ENCODE measurements around the gene MCRIP1. TPM values are rescaled to one million over a fixed set of nuclear protein-coding genes. Genes with fewer than 3 reads are reported as not detected.

MCRIP1 gene
- total RNA-seq, 1 donor from 2014 or later = 218 TPM

GRCh38 chr17:81831563-81831956 lies 1.5 kb downstream of the MCRIP1 start:
- Mint-ChIP-seq H3K27ac (ENCODE audit: unreplicated experiment) (peak overlapping the region; percentile 85), H3K4me3 (ENCODE audit: unreplicated experiment) (peak overlapping the region; percentile 93), H3K9me3 (ENCODE audit: unreplicated experiment) (peaks cover 9% of the 10 kb centered on the region), H3K4me1 (ENCODE audit: low read depth, unreplicated experiment) (peaks cover 17% of the 10 kb centered on the region), H3K36me3 (ENCODE audit: unreplicated experiment) (no peaks in the 10 kb centered on the region), H3K27me3 (ENCODE audit: unreplicated experiment) (peaks cover 14% of the 10 kb centered on the region)
- TF ChIP-seq, protein P1, sequence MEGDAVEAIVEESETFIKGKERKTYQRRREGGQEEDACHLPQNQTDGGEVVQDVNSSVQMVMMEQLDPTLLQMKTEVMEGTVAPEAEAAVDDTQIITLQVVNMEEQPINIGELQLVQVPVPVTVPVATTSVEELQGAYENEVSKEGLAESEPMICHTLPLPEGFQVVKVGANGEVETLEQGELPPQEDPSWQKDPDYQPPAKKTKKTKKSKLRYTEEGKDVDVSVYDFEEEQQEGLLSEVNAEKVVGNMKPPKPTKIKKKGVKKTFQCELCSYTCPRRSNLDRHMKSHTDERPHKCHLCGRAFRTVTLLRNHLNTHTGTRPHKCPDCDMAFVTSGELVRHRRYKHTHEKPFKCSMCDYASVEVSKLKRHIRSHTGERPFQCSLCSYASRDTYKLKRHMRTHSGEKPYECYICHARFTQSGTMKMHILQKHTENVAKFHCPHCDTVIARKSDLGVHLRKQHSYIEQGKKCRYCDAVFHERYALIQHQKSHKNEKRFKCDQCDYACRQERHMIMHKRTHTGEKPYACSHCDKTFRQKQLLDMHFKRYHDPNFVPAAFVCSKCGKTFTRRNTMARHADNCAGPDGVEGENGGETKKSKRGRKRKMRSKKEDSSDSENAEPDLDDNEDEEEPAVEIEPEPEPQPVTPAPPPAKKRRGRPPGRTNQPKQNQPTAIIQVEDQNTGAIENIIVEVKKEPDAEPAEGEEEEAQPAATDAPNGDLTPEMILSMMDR (IDR thresholded peaks at IDR 0.05; ENCODE audit: partially characterized antibody, unreplicated experiment) = no peak
- no peak for DNase-seq

GRCh38 chr17:81829858-81830257 lies 3.2 kb downstream of the MCRIP1 start:
- Mint-ChIP-seq H3K27me3 (ENCODE audit: unreplicated experiment) (peaks cover 16% of the 10 kb centered on the region), H3K27ac (ENCODE audit: unreplicated experiment) (no peak overlapping the region), H3K4me1 (ENCODE audit: low read depth, unreplicated experiment) (peaks cover 20% of the 10 kb centered on the region), H3K36me3 (ENCODE audit: unreplicated experiment) (no peaks in the 10 kb centered on the region), H3K4me3 (ENCODE audit: unreplicated experiment) (no peak overlapping the region), H3K9me3 (ENCODE audit: unreplicated experiment) (peaks cover 6% of the 10 kb centered on the region)
- TF ChIP-seq, protein P1 (IDR thresholded peaks at IDR 0.05; ENCODE audit: partially characterized antibody, unreplicated experiment) = no peak
- no peak for DNase-seq

DNA sequence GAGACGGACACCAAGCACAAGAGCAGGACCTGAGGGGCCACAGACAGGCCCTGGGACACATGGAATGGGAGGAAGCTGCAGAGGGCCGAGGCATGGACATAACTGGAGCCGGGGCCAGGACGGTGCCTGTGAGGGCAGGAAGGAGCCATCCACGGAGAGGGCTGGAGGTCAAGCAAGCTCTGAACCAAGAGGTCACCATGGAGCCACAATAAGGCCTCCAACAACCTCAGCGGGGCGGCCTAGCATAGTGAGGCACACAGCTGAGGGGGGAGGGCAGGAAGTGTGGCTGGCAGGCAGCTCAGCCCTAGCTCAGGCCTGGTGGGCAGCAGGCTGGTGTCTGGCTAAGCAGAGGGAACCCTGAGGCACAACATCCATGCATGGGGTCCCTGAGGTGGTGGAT lies 4.4 kb downstream of the MCRIP1 start:
- Mint-ChIP-seq H3K4me1 (ENCODE audit: low read depth, unreplicated experiment) (peaks cover 20% of the 10 kb centered on the region), H3K36me3 (ENCODE audit: unreplicated experiment) (no peaks in the 10 kb centered on the region), H3K9me3 (ENCODE audit: unreplicated experiment) (peaks cover 5% of the 10 kb centered on the region), H3K4me3 (ENCODE audit: unreplicated experiment) (no peak overlapping the region), H3K27ac (ENCODE audit: unreplicated experiment) (no peak overlapping the region), H3K27me3 (ENCODE audit: unreplicated experiment) (peaks cover 16% of the 10 kb centered on the region)
- no peak for DNase-seq
- TF ChIP-seq, protein P1 (IDR thresholded peaks at IDR 0.05; ENCODE audit: partially characterized antibody, unreplicated experiment) = no peak

GRCh38 chr17:81825841-81826466 lies 7.1 kb downstream of the MCRIP1 start:
- Mint-ChIP-seq H3K27me3 (ENCODE audit: unreplicated experiment) (peaks cover 10% of the 10 kb centered on the region), H3K4me1 (ENCODE audit: low read depth, unreplicated experiment) (peaks cover 15% of the 10 kb centered on the region), H3K36me3 (ENCODE audit: unreplicated experiment) (no peaks in the 10 kb centered on the region), H3K9me3 (ENCODE audit: unreplicated experiment) (no peaks in the 10 kb centered on the region), H3K4me3 (ENCODE audit: unreplicated experiment) (peak overlapping the region; percentile 11), H3K27ac (ENCODE audit: unreplicated experiment) (peak overlapping the region; percentile 59)
- TF ChIP-seq, protein P1 (IDR thresholded peaks at IDR 0.05; ENCODE audit: partially characterized antibody, unreplicated experiment) = no peak
- no peak for DNase-seq

DNA sequence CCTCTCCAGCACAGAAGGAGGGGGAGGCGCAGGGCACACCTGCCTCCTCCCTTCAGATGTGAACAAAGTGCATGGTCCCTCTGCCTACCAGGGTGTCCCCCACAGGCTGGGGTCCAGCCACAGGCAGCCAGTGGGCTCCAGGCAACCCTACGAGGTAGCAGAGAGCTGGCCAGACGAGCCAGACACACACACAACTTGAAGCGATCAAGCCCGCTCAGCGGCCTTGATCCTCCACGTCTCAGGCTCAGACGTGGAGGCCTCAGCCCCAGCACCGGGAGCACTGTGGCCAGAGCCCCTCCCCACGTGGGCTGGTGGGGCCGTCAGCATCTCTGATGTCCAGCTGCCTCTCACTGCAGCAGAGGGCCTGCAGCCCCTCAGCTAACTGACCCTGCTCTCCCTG lies 8.5 kb downstream of the MCRIP1 start:
- TF ChIP-seq, protein P1 (IDR thresholded peaks at IDR 0.05; ENCODE audit: partially characterized antibody, unreplicated experiment) = no peak
- no peaks in the 10 kb centered on the region for H3K9me3 Mint-ChIP-seq (ENCODE audit: unreplicated experiment)
- no peaks in the 10 kb centered on the region for H3K36me3 Mint-ChIP-seq (ENCODE audit: unreplicated experiment)
- peaks cover 8% of the 10 kb centered on the region for H3K27me3 Mint-ChIP-seq (ENCODE audit: unreplicated experiment)
- no peak overlapping the region for H3K4me3 Mint-ChIP-seq (ENCODE audit: unreplicated experiment)
- no peak overlapping the region for H3K27ac Mint-ChIP-seq (ENCODE audit: unreplicated experiment)
- no peak for DNase-seq
- H3K4me1 Mint-ChIP-seq (ENCODE audit: low read depth, unreplicated experiment) = peaks cover 12% of the 10 kb centered on the region

All from glutamatergic neuron (in vitro differentiated cells).